Trophoblast cell (in vitro differentiated cells and primary cell): Measurements from ENCODE around the gene ARL4C.

Experiments
- DNase-seq, 2 donors: peaks; one replicate each; pipeline ENCODE4 v3.0.0-alpha.2; 2016
- H2AFZ ChIP-seq: 2 replicates; pipeline ENCODE4 v1.6.1; 2013; ENCODE audit warnings: low read length, moderate library complexity, mild to moderate bottlenecking; ENCODE audit not compliant: insufficient read depth, poor library complexity
- H2AK5ac ChIP-seq: 2 replicates; pipeline ENCODE4 v1.6.1; 2013; ENCODE audit warnings: mild to moderate bottlenecking, low read length
- H2BK120ac ChIP-seq: 2 replicates; pipeline ENCODE4 v1.6.1; 2013; ENCODE audit warnings: low read length, mild to moderate bottlenecking, moderate library complexity; ENCODE audit not compliant: insufficient read depth, poor library complexity
- H2BK12ac ChIP-seq: 2 replicates; pipeline ENCODE4 v1.6.1; 2013; ENCODE audit warnings: mild to moderate bottlenecking, low read length, moderate library complexity
- H2BK5ac ChIP-seq: 2 replicates; pipeline ENCODE4 v1.6.1; 2013; ENCODE audit warnings: low read length, low read depth, moderate library complexity, mild to moderate bottlenecking; ENCODE audit not compliant: poor library complexity
- H3K14ac ChIP-seq: 2 replicates; pipeline ENCODE4 v1.6.1; 2013; ENCODE audit warnings: mild to moderate bottlenecking, low read length
- H3K18ac ChIP-seq: 2 replicates; pipeline ENCODE4 v1.6.1; 2013; ENCODE audit warnings: mild to moderate bottlenecking, low read length
- H3K23ac ChIP-seq: 2 replicates; pipeline ENCODE4 v1.6.1; 2013; ENCODE audit warnings: low read length
- H3K27ac ChIP-seq: 2 replicates; pipeline ENCODE4 v1.5.1; 2013; ENCODE audit warnings: low read depth, mild to moderate bottlenecking, inconsistent platforms, low read length, moderate library complexity
- H3K27me3 ChIP-seq: 2 replicates; pipeline ENCODE4 v1.6.1; 2013; ENCODE audit warnings: inconsistent platforms, mild to moderate bottlenecking, low read length, moderate library complexity; ENCODE audit not compliant: insufficient read depth
- H3K36me3 ChIP-seq, 2 experiments: 1 replicate in 1 of 2; 2 replicates in 1 of 2; pipeline ENCODE4 v1.6.1; 2013; ENCODE audit warnings: low read length in 2 of 2, mild to moderate bottlenecking in 2 of 2, moderate library complexity in 1 of 2; ENCODE audit not compliant: insufficient read depth in 2 of 2, control insufficient read depth in 1 of 2
- H3K4ac ChIP-seq: 2 replicates; pipeline ENCODE4 v1.6.1; 2013; ENCODE audit warnings: low read depth, mild to moderate bottlenecking, low read length, moderate library complexity
- H3K4me1 ChIP-seq, 2 experiments: 1 replicate in 1 of 2; 2 replicates in 1 of 2; pipeline ENCODE4 v1.6.1; 2013; ENCODE audit warnings: low read length in 2 of 2, mild to moderate bottlenecking in 2 of 2, moderate library complexity in 1 of 2; ENCODE audit not compliant: insufficient read depth in 2 of 2, control insufficient read depth in 1 of 2
- H3K4me2 ChIP-seq: 2 replicates; pipeline ENCODE4 v1.6.1; 2013; ENCODE audit warnings: inconsistent platforms, mild to moderate bottlenecking, low read length, moderate library complexity
- H3K4me3 ChIP-seq: 2 replicates; pipeline ENCODE4 v1.5.1; 2013; ENCODE audit warnings: mild to moderate bottlenecking, low read depth, low read length, inconsistent platforms
- H3K79me1 ChIP-seq: one replicate; pipeline ENCODE4 v1.6.1; 2013; ENCODE audit warnings: low read length
- H3K79me2 ChIP-seq: 2 replicates; pipeline ENCODE4 v1.6.1; 2013; ENCODE audit warnings: low read length, mild to moderate bottlenecking; ENCODE audit not compliant: control insufficient read depth, insufficient read depth, poor library complexity
- H3K9ac ChIP-seq: 2 replicates; pipeline ENCODE4 v1.6.1; 2013; ENCODE audit warnings: mild to moderate bottlenecking, low read length
- H3K9me3 ChIP-seq: 2 replicates; pipeline ENCODE4 v1.6.1; 2013; ENCODE audit warnings: low read depth, mild to moderate bottlenecking, control low read depth, inconsistent platforms, low read length; ENCODE audit not compliant: insufficient read depth
- H4K12ac ChIP-seq: 2 replicates; pipeline ENCODE4 v1.6.1; 2013; ENCODE audit warnings: low read depth, mild to moderate bottlenecking, low read length, moderate library complexity
- H4K8ac ChIP-seq: 2 replicates; pipeline ENCODE4 v1.6.1; 2013; ENCODE audit warnings: low read depth, mild to moderate bottlenecking, low read length, moderate library complexity
- H4K91ac ChIP-seq: one replicate; pipeline ENCODE4 v1.6.1; 2013; ENCODE audit warnings: low read depth, mild to moderate bottlenecking, low read length, moderate library complexity
- WGBS: extraction: QIAGEN DNeasy Blood & Tissue Kit; methylation state at CpG from one replicate; pipeline ENCODE4 v1.1.7; 2013; ENCODE audit warnings: missing lambda C conversion rate; ENCODE audit not compliant: insufficient read length, insufficient coverage; ENCODE audit errors: extremely low coverage; 5-methylcytosine and 5-hydroxymethylcytosine counted together

Gene ARL4C

DNA sequence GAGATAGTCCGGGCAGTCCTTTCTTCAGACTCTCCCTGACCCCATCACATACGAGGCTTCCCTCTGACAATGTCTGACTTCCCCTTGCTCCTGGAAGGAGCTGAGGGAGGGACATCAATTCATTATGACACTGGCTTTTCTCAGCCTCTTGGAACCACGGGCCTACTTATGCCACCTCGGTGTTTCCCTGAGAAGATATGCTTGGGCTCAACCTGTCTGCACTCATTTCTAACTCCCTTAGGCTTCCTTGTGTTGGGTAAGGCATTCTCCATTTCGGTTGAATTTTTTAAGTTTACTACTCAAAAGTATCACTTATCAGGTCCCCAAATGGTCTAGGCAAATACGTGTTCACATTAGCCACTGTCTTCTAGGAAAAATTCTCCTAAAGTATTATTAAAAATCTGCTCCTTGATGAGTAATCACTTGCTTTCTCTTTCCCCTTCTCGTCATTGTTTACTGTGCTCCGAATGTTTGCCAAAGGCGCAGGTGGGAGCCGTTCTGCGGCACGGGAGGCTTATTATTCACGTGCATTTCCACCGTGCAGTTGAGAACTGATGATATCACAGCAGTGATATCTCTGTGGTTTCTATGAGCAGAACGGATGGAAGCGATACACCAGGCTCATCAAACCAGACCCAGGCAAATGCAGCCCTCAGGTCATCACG is 33.1 kb downstream of the ARL4C start:
- Histone ChIP-seq H2BK120ac (peak overlapping the region; percentile 56), H4K12ac (no peak overlapping the region), H3K27ac (no peak overlapping the region), H3K4me3 (no peak overlapping the region), H3K9ac (no peak overlapping the region), H2BK12ac (peak overlapping the region; percentile 6), H3K27me3 (no peaks in the 10 kb centered on the region), H3K36me3 (no peaks in the 10 kb centered on the region), H2AK5ac (peak overlapping the region; percentile 26), H3K4ac (no peak overlapping the region), H3K14ac (peak overlapping the region; percentile 35), H3K79me2 (no peaks in the 10 kb centered on the region), H3K9me3 (peaks cover 4% of the 10 kb centered on the region), H3K4me2 (no peak overlapping the region), H4K91ac (peak overlapping the region; percentile 76), H3K79me1 (peaks cover 7% of the 10 kb centered on the region), H3K4me1 (peaks cover 17 to 25% of the 10 kb centered on the region in 2 experiments), H3K23ac (no peak overlapping the region), H3K18ac (no peak overlapping the region), H2AFZ (no peak overlapping the region), H4K8ac (peak overlapping the region; percentile 6), H2BK5ac (peak overlapping the region; percentile 43)
- no CpG with 5 or more reads among the region's 17 CpGs for WGBS
- DNase-seq, result no peak

DNA sequence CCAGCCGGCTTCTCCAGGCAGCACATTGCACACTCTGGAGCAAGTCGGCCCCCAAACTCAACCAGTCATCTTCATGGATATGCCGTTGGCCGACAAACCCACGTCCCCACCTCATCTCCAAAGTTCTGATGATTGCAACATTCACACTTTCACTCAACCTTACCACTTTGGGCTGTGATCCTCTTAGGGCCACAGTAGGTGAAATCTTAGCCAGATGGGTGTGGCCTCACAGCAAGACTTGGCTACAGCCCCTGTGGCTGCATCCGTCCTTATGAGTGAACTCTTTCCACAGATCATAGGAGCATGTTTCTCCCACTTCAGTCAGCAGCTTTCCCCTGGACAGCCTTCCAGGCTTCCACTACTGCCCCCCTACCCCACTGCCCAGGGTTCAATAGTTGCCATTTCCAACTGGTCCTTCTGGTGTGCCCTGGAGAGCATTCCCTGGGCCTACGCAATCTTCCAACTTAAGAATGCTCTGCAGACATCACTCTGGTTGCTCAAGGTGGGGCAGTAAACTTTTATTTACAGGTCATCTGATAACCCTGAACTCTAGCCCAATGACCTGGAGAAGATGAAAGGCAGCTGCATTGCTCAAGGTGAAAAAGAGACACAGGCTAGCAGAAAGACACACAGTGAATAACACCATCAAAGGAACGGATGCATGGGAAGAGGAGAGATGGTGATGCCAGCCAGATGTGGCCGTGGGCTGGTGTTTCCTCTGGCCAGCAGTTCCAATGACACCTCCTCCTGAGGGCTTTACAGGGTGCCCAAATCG is 34.5 kb downstream of the ARL4C start:
- no CpG with 5 or more reads among the region's 10 CpGs for WGBS

DNA sequence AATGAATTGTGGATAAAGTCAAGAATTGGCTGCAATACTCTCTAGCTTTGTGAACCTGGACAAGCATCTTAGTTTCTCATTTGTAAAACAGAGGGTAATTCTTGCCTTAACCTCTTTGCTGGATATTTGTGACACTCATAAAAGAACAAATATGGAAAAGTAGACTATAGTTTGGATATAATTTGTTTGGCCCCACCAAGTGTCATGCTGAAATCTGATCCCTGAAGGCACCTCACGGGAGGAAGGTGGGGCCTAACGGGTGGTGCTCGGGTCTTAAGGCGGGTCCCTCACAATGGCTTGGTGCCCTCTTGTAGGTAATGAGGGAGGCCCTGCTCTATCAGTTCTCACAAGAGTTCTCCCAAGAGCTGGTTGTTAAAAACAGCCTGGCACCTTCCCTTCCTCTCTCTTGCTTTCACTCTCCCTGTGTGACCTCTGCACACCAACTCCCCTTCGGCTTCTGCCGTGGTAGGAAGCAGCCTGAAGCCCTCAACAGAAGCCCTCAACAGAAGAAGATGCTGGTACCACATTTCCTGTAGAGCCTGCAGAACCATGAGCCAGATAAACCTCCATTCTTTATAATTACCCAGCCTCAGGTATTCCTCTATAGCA is 37.4 kb downstream of the ARL4C start:
- no peak overlapping the region for H3K27ac ChIP-seq
- H4K91ac ChIP-seq, result no peak overlapping the region
- no peak overlapping the region for H3K4me2 ChIP-seq
- peaks cover 17 to 25% of the 10 kb centered on the region in 2 experiments for H3K4me1 ChIP-seq
- no peaks in the 10 kb centered on the region for H3K27me3 ChIP-seq
- no peak overlapping the region for H3K4me3 ChIP-seq
- H3K79me2 ChIP-seq, result no peaks in the 10 kb centered on the region
- no CpG with 5 or more reads among the region's 6 CpGs for WGBS
- H3K18ac ChIP-seq, result no peak overlapping the region
- H2AK5ac ChIP-seq, result peak overlapping the region; percentile 58
- no peak overlapping the region for H4K8ac ChIP-seq
- H2BK5ac ChIP-seq, result no peak overlapping the region
- peaks cover 11% of the 10 kb centered on the region for H3K79me1 ChIP-seq
- no peak overlapping the region for H4K12ac ChIP-seq
- H3K9ac ChIP-seq, result no peak overlapping the region
- peaks cover 3% of the 10 kb centered on the region for H3K9me3 ChIP-seq
- H3K36me3 ChIP-seq, result peaks cover 0 to 1% of the 10 kb centered on the region in 2 experiments
- H2BK120ac ChIP-seq, result no peak overlapping the region
- H3K23ac ChIP-seq, result no peak overlapping the region
- peak; percentile 43 to 83 for DNase-seq
- H2AFZ ChIP-seq, result no peak overlapping the region
- no peak overlapping the region for H3K4ac ChIP-seq
- H2BK12ac ChIP-seq, result no peak overlapping the region
- H3K14ac ChIP-seq, result no peak overlapping the region

More for the DNA sequence above, 34.5 kb downstream of the ARL4C start:
- Histone ChIP-seq H2BK5ac (peak overlapping the region; percentile 16), H3K14ac (no peak overlapping the region), H3K79me2 (no peaks in the 10 kb centered on the region), H3K36me3 (peaks cover 0 to 1% of the 10 kb centered on the region in 2 experiments), H3K18ac (no peak overlapping the region), H3K4me1 (peaks cover 17 to 25% of the 10 kb centered on the region in 2 experiments), H3K9me3 (peaks cover 8% of the 10 kb centered on the region), H3K27me3 (no peaks in the 10 kb centered on the region), H4K8ac (no peak overlapping the region), H4K12ac (no peak overlapping the region), H2BK12ac (no peak overlapping the region), H3K4me2 (no peak overlapping the region), H3K79me1 (peaks cover 11% of the 10 kb centered on the region), H2AFZ (no peak overlapping the region), H3K4me3 (no peak overlapping the region), H3K23ac (no peak overlapping the region), H3K27ac (peak overlapping the region; percentile 16), H3K4ac (no peak overlapping the region), H2BK120ac (peak overlapping the region; percentile 44), H4K91ac (peak overlapping the region; percentile 47), H3K9ac (no peak overlapping the region), H2AK5ac (no peak overlapping the region)
- peak in 1 of 2 donors; percentile 37 for DNase-seq

DNA sequence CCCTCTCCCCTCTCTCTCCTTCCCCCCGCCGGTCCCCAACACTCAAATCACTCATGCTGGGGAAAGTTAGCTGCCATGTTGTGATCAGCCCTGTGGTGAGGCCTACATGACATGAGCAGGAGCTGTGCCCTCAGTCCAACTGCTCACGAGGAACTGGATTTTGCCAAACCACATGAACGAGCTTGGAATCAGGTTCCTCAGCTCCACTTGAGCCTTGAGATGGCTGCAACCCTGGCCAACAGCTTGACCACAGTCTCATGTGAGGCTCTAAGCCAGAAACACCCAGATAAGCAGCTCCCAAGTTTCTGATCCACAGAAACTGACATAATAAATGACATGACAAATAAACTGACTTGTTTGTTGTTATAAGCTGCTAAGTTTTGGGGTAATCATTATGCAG is 38.4 kb downstream of the ARL4C start:
- Histone ChIP-seq H3K14ac (peak overlapping the region; percentile 58), H4K8ac (peak overlapping the region; percentile 56), H2BK12ac (peak overlapping the region; percentile 94), H3K4me2 (no peak overlapping the region), H3K4ac (no peak overlapping the region), H2AFZ (no peak overlapping the region), H2AK5ac (peak overlapping the region; percentile 86), H4K12ac (no peak overlapping the region), H3K4me1 (peaks cover 15 to 20% of the 10 kb centered on the region in 2 experiments), H3K36me3 (peaks cover 0 to 1% of the 10 kb centered on the region in 2 experiments), H3K27ac (no peak overlapping the region), H3K18ac (peak overlapping the region; percentile 54), H3K27me3 (no peaks in the 10 kb centered on the region), H3K4me3 (no peak overlapping the region), H4K91ac (peak overlapping the region; percentile 59), H3K79me2 (no peaks in the 10 kb centered on the region), H3K23ac (no peak overlapping the region), H3K79me1 (peaks cover 9% of the 10 kb centered on the region), H3K9me3 (peaks cover 3% of the 10 kb centered on the region), H3K9ac (no peak overlapping the region), H2BK120ac (peak overlapping the region; percentile 62), H2BK5ac (peak overlapping the region; percentile 58)
- DNase-seq, result no peak
- WGBS, result no CpG with 5 or more reads among the region's 4 CpGs
